GM18520 (cell line): ENCODE results near the gene BCL11A.

Experiments used
- ATAC-seq: cut with Tn5 transposase; IDR thresholded peaks from one replicate; pipeline ENCODE4 v1.9.1; 2021; ENCODE audit not compliant: unreplicated experiment

The BCL11A gene

DNA sequence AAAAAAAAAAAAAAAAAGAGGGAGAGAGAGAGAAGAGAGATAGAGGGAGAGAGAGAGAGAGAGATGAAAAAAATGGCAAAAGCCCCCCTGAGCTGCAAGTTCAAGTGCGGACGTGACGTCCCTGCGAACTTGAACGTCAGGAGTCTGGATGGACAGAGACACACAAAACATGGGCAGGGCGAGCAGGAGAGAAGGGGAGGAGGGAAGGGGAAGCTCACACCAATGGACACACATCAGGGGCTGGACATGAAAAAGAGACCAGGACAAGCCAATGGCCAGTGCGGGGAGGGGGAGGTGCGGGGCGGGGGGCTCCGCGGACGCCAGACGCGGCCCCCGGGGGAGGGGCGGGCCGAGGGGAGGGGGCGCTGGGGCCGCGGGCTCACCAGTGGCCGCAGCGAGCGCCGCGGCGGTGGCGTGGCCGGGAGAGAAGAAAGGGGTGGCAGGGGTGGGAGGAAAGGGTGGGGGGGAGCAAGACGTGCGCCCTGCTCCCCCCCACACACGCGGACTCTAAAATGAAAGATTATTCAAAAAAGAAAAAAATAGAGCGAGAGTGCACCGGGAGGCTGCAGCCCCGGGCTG lies at the start of gene BCL11A:
BCL11A (minus strand) TSS at position 160 of the 579 bp plus-strand sequence. CDS start 384 bp downstream, outside the sequence.
- no peak for ATAC-seq

DNA sequence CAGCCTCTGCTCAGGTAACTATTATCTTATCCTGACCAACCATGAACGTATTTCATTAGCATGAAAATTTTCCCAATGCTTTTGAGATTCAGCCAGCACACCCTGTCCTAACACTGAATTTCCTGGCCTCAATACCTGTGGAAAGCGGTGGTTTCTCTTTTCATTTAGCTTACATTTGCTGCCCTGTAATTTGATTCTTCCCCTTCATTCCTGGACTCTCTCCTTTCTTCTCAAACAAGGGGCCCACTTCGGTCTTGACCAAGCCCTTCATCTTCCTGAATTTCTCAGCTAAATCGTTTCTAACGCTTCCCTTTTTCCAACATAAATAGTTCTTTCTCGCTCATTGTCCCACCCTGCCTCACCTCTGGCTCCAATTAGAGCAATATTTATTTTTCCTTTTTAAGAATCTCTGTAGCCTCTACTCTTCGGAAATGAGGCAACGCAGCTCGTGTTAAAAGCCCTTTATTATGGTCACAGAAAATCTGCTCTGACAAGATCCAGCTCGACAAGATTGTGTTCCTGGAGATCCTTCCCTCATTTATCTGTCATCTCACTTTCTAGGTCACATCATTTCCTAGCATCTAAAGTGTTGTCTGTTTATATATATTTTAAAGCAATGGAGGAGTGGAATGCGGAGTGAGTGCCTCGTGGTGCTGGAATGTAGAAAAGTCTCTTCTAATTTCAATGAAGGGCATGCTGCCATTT lies 49.5 kb upstream of the BCL11A start:
- ATAC-seq = no peak

DNA sequence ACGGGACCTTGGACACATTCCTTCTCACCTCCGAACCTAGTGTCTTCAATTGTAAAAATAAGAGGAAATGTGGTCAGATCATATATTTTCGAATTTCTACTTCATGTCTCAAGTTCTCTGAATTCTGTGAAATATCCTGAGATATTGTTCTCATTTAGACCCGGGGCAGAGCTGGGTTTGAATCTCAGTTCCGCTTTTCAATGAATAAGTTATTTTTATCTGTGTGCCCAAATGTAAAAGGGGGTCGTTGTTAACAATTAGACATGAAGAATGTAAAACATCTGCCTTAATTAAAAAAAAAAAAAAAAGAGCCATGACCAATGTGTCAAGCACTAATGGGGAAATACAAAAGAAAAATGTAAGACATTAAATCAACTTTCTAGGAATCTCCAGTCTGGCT lies 48.9 kb upstream of the BCL11A start:
- no peak for ATAC-seq

DNA sequence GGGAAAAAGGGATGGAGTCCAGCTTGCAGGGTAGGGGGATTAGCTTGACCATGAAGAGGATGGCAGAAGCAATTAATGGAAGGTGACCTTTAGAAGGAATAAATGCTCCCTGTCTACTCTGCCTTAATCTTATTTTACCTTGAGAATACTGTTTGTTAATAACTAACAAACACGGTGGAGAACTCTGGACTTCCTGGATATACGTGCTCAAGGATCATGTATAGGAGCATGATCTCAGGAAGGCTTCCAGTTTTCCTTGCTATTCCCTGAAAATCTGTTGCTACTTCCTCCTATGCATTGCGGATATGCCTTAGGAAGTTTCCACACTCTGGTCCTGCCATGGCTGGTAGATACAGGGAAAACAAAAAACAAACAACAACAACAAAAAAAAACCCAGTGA lies 44.8 kb upstream of the BCL11A start:
- ATAC-seq = no peak

DNA sequence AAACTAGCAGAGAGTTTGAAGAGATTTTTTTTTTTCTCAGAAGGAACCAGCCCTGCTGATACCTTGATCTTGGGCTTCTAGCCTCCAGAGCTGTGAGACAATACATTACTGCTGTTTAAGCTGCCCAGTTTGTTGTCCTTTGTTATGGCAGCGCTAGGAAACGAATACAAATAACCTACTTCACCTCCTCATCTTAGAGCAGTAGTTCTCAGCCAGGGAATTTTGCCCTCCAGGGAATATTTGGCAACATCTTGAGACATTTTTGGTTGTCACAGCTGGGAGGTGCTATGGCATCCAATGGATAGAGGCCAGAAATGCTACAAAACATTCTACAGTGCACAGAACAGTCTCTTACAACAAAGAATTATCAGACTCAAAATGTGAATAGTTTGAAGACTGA lies 43.9 kb upstream of the BCL11A start:
- no peak for ATAC-seq

DNA sequence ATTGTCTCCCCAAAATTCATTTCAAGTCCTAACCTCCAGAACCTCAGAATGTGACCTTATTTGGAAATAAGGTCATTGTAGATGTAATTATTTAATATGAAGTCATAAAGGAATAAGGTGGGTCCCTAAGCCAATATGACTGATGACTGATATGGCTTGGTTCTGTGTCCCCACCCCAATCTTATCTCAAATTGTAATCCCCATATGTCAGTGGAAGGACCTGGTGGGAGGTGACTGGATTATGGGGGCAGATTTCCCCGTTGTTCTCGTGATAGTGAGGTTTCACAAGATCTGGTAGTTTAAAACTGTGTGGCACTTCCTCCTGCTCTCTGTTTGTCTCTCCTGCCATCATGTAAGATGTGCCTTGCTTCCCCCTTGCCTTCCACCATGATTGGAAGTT lies 43.0 kb upstream of the BCL11A start:
- no peak for ATAC-seq

DNA sequence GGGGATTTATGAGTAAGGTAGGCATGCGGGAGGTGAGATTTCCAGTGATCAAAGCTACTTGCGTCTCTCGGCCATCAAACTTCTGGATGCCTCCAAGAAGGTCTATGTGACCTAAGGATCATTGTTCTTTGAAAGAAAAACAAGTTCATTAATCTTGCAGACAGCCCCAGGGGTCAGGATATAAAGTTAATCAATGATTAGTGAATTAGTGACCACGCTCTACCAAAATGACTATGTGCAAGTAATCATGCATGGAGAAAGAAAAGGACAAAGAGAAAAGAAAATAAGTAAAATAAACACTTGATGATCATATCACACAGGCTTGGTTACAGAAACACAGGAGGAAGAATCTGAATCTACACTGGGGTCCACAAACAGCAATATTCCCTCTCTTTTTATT lies 42.5 kb upstream of the BCL11A start:
- no peak for ATAC-seq

DNA sequence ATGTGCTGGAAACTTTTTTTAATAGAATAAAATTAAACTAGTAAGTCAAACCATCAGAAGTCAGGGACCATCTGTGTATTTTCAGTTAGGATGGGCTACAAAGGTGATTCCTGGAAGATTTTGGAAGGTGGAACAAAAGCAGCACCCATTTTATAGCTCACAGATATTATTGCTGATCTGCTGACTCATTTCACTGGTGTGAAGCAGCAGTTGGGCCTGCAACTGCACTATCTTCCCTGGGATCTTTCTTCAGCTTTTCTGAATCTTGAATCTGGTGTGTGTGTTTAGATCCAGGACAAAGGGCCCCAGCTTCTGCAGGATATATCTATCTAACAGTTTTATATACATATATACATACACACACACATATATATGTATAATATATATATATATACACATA lies 35.6 kb upstream of the BCL11A start:
- ATAC-seq = no peak

DNA sequence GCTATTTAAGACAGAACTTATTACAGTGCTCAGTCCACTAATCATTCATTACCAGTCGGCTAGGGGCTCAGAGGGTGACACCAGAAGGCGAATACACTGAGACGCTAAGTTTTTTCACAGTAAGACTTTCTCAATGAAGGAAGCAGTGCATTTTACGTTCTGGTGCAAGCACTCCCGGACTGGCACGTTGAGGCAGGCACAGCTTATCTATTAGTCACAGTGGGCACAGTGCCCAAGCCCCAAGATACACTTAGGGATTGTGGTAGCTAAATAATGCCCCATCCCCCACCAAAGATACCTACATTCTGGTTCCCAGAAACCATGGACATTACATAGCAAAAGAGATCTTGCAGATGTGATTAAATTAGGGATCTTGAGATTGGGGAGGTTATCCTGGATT lies 32.6 kb upstream of the BCL11A start:
- ATAC-seq = no peak

DNA sequence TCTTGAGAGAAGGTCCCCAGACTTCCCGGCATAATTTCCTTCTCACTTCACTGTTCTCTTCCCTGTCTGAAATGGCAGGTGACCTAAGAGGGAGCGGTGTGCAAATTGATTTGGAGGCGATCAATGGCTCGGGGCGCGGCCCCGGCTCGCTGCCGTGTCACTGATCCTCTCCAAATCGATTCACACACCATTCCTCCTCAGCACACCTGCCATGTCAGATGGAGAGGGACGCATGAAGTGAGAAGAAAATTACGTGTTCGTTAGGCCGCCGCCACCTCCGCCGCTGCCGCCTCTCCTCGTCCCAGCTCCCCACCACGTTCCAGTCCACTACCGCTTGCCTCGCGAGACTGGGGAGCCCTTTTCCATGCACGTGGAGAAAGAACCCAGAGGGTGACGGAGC lies 31.8 kb upstream of the BCL11A start:
- no peak for ATAC-seq

DNA sequence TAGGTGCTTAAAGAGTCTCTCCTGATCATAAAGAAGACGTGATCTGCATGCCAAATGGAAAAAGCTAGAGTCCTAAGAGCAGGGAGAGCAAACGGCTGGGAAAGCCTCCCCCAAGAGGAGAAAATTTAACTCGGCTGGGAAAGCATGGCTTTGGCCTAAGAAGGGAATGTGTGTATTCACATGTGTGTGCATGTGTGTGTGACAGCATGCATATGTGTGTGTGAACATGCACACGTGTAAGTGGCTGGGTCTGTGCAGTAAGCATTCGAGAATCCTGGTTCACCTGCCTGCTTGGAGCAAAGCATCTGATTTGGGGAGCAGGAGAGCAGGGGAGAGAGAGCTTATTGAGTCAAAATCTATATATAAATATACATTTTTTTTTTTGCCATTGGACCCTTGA lies 30.1 kb upstream of the BCL11A start:
- ATAC-seq = no peak

DNA sequence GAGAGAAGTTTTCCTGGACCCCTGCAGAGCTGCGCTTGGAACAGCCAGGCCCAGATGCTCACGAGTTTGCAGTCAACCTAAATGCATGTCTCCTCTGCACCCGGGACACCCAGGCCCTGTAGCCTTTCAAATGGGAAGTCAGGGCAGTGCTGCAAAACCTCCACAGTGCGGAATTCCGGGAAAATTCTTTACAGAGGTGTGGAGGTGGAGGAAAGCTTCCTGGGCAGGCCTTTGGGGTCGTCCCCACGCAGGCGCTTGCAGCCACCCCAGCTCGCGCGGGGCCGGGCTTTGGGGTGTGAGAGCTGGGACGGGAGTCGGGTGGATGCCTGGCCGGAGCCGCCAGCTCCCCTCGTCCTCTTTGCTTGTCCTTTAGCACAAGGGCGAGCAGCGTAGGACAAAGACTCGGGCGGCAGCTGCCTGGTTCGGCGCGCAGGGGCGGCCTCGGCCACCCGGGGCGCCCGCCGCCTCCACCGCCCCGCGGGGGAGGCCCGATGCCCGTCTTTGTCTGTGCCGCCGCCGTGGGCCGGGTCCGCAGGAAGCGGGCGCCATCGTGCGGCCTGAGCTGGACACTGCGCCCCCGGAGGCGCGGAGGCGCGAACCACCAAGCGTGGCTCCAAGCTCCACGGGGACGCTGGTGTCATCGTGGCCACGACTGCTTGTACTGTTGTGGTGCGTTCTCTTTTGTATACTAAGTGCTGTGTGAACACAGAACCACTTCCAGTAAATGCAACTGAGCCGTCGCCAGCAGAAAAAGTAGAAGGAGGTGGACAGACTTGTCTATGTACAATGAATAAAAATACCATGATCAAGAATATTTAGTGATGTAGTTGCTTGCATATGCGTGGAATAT lies 28.2 kb upstream of the BCL11A start:
- ATAC-seq = peak; percentile 86

DNA sequence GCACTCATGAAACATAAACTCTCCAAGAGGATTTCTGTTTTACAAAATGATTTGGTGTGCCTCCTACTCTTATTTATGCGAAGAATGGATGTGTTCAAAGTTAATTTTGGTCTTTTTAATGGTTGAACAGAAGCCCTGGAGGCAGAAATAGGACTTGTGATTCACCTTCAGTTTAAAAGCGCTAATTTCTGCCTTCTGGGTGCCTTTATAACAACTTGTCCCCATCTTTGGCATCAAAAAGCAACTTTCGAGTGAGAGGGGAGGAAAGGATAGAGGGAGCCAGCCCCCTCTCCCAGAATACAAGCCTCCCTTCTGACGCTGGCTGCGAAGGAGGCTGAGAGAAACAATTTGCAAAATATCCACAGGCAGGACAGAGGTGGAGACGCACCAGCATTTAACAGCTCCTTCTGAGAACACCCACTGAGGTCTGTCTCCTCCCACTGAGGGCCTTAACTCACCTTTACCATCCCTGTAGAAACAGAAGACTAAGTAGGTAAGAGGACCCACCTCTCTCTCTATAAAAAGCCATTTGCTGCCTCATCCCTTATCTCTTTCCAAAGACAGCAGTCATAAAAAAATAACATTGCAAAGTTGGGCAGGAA lies 24.3 kb upstream of the BCL11A start:
- no peak for ATAC-seq

DNA sequence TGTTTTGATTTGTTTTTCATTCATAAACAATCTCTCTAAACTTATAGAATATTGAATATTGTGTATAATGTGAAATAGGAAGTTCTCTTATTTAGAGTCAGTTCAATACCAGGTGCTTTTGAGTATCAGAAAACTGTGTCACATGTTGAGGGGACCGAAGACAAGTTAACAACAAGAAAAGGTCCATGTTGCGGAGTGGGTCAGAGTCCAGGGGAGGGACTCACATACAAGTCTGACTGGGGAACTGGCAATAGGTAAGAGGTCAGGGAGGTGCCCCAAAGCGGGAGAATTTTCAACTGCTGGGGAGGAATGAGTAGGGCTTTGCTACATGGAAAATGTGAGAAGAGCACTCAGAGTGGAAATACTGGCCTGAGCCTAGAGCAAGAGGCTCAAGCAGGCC lies 19.8 kb upstream of the BCL11A start:
- no peak for ATAC-seq

DNA sequence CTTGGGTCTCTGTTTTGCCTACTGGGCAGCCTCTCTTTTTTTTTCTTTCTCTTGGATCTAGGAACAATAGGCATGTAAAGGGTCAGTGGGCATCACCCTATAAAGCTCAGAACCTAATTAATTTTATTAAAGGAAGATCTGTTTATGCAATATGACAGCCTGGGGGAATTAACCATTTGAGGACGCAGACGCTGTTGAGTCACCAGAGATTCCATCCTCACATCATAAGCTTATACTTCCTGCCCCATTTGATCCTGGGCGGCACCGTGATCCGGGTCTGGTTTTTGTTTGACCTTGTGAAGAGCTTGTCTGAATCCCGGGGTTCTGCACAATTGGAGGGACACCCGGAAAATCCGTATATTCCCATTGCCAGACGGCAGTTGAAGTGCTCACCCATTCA lies 16.8 kb upstream of the BCL11A start:
- no peak for ATAC-seq

DNA sequence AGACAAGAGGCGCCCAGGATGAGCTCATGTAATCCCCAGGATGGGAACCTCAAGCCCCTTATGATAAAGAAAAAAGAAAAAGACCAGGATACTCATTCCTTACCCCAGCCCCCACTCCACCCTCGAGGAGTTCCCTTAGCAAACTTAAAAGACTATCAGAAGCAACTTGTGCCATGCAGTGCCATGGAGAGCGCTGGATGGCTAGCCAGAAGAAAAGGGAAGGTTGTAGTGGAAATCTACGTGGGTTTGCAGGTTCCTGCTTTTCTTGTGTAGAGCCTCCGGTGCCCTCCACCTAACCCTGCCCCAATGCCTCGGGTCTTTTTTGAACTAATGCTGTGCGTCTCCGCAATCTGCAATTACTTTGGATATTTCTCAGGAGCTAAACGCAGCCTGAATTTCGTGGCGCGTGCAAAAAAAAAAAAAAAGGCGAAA lies 16.2 kb upstream of the BCL11A start:
- ATAC-seq = no peak

DNA sequence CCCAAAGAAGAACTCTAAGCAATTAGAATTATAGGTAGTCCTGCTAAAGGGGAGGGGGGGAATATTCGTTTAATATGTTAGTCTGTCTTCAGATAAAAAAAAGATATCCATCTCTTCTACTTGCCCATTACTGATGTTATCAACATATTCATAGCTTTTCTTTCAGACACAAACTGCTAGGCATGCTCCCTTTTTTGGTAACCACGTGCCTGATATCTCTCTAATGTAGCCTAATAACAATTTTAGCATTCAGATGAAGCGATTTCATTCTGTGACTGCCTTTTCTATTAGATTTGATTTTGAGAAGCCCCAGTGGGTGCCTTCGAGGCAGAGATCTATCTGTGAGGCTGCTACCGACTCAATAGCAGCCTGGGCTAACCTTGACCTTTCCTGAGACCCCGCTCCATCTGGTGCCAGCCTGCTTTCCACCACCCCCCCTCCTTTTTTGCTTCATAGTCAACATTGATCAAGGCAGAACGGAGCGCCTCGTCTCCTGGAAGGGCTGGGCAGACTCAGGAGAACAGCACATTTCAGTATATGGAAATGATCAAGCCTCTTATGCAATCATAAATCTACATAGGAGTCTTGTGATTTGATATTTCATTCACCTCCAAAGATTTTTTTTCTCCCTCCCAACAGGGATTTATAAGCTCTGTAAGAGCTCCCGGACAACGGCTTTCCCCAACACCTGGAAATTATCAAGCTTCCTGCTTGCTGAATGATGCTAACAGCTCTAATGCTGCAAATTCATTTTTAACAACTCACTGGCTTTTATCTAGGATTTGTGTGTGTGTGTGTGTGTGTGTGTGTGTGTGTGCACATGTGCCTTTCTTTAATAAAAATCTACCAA lies 14.7 kb upstream of the BCL11A start:
- no peak for ATAC-seq

DNA sequence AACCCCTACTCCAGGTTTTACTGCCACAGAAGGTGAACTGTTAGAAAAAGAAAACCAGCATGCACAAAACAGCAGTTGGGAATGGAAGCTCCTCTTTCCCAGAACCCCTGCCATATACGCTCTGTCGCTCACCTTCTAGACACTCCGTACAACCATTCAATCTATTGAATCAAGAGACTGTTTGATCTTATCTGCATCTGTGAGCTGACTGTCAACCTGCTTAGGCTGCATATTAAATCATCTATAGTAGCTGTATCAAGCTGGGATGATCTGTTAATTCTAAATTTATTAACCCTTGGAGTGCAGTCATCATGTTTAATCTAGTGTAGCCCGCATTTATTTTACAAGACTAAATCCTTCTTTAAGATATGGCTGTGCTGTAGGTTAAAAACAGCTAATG lies 13.6 kb upstream of the BCL11A start:
- no peak for ATAC-seq

DNA sequence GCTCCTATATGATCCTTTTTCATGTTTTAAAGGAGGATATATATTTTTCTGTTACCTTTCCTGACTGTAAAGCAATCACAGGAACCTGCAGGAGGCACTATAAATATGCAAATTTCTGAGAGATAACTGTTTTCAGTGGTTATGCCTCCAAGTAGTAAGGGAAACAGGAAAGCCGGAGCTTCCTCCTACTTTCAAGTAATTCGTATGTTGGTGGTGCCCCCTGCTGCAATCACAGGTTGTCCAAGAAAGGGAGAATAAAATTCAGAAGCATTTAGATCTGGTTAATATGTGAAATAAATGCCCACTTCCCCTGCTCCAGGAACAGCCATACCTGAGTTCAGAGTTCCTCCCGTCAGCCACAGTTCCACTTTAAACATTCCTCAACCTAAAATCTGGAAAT lies 12.0 kb upstream of the BCL11A start:
- ATAC-seq = no peak

DNA sequence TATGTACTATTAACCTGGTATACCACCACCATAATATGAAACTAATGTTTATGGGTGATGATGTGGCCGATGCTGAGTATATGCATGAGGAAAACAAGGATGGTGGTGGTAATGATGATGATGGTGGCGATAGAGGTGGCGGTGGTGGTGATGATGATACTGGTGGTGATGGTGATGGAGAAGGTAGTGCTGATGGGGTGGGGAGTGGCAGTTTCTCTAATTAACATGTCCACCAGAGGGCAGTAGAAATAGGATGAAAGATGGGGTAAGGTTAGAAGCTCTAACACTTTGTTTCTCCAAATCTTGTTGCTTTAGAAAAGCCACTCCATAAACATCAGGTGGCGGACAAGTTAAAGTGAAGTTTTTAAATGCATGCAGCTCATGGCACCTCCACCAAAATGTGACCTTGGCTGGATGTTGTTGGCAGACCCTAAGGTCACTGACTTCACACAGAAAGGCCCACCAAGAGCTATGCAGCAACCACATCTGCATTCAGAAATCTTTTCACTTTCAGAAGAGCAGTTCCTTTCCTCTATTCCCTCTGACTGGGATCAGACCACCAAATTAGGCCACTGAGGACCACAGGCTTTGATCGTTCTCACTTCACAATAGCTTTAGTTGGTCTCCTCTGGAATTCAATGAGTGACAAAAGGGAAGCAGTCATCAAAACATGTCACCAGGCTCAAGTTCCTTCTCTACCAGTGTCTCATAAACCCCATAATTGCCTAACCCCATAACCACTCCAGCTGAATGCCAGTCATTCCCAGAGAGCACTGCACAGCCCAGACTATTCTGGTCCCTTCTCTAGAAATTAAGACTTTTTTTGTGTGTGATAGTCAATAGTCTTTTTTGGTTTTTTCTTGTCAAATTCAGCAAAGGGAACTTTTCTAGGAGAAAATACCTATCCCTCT lies 7.5 kb upstream of the BCL11A start:
- no peak for ATAC-seq
